ENCODE measurements around the gene OBI1. TPM values are rescaled to one million over a fixed set of nuclear protein-coding genes. Genes with fewer than 3 reads are reported as not detected.

The OBI1 gene
- total RNA-seq, 3 donors from 2014 or later: 5.2 to 8.1 (median 5.9) TPM

GRCh38 chr13:78630511-78630910, 28.4 kb downstream of the OBI1 start:
- no peak for TF ChIP-seq CTCF (IDR thresholded peaks at IDR 0.05)
- DNase-seq (no peak), ATAC-seq (no peak)
- H3K4me3 ChIP-seq: no peak overlapping the region
- H3K4me1 ChIP-seq (ENCODE audit: low read depth): peaks cover 3% of the 10 kb centered on the region
- no peaks in the 10 kb centered on the region for H3K36me3 ChIP-seq (ENCODE audit: low read depth)
- no peaks in the 10 kb centered on the region for H3K9me3 ChIP-seq
- intact Hi-C loops (cut with DNase I, micrococcal nuclease): no loop called here

DNA sequence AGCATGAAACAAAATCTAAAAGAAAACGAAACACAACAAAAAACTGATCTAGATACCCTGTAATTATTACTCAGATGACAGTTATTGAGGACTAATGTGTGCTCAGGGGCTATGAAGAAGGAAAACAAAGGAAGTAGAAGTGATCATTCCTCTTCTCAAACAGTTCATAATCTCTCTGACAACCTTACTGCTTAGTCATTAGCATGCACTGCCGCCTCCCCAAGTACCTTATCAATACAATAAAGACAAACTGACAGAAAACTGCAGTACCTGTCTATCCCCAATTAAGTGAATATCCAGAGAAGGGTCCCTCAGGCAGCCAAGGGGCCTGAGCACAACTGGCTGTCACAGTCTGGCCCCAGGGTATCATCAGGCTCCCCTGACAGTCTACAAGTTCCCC, 33.6 kb downstream of the OBI1 start:
- no peak overlapping the region for H3K4me3 ChIP-seq
- no peak for TF ChIP-seq CTCF (IDR thresholded peaks at IDR 0.05)
- ATAC-seq (no peak), DNase-seq (no peak)
- no peaks in the 10 kb centered on the region for H3K9me3 ChIP-seq
- intact Hi-C loops (cut with DNase I, micrococcal nuclease): no loop called here
- H3K4me1 ChIP-seq (ENCODE audit: low read depth): no peaks in the 10 kb centered on the region
- H3K36me3 ChIP-seq (ENCODE audit: low read depth): no peaks in the 10 kb centered on the region

- Histone ChIP-seq H3K36me3 (ENCODE audit: low read depth) (no peaks in the 10 kb centered on the region), H3K4me1 (ENCODE audit: low read depth) (no peaks in the 10 kb centered on the region), H3K4me3 (no peak overlapping the region), H3K9me3 (no peaks in the 10 kb centered on the region)
- no peak for DNase-seq
- intact Hi-C loops (cut with DNase I, micrococcal nuclease): no loop called here
- no peak for ATAC-seq
- TF ChIP-seq CTCF (IDR thresholded peaks at IDR 0.05): no peak
Observed at GRCh38 chr13:78623132-78623531, 35.8 kb downstream of the OBI1 start.

- intact Hi-C loops (cut with DNase I, micrococcal nuclease): no loop called here
- no peak for ATAC-seq
- no peak for DNase-seq
- TF ChIP-seq CTCF (IDR thresholded peaks at IDR 0.05): no peak
- H3K36me3 ChIP-seq (ENCODE audit: low read depth): no peaks in the 10 kb centered on the region
- H3K9me3 ChIP-seq: no peaks in the 10 kb centered on the region
- H3K4me3 ChIP-seq: no peak overlapping the region
- no peaks in the 10 kb centered on the region for H3K4me1 ChIP-seq (ENCODE audit: low read depth)
Observed at GRCh38 chr13:78620936-78621470, 38.0 kb downstream of the OBI1 start.

DNA sequence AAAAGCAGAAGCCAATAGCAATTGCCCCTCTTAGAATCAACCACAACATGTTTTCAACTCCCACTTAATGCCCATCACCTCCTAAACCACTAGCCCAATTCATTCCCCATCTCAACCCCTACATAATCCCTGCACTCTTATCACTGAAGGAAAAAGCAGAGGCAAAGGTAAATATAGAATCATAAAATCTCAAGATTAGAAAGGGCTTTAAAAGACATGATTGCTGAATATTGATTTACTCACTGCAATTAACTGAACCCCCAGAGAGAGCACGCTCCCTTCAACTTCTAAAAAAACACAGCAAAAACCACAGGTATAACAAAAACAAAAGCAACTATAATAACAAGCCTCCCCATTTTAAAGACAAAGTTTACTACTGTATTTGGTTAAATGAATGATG, 40.5 kb downstream of the OBI1 start:
- ATAC-seq: no peak
- TF ChIP-seq CTCF (IDR thresholded peaks at IDR 0.05): no peak
- intact Hi-C loops (cut with DNase I, micrococcal nuclease): no loop called here

DNA sequence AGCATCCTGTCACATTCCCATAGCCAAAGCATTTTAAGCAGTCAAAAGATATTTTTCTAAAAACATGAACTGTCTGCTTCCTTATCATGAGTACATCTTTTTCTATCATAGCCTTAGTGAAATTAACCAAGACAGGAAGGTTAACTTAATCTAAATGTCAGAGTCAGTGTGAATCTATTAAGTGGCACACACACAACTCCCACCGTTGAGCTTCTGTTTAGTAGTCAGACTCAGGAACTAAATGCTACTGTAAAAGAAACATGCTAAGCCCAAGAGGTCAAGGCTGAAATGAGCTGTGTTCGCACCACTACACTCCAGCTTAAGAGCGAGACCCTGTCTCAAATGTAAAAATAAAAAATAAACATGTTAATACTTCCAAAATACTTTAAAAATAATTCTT, 47.9 kb downstream of the OBI1 start:
- H3K9me3 ChIP-seq: no peaks in the 10 kb centered on the region
- H3K36me3 ChIP-seq (ENCODE audit: low read depth): no peaks in the 10 kb centered on the region
- intact Hi-C loops (cut with DNase I, micrococcal nuclease): no loop called here
- no peak for TF ChIP-seq CTCF (IDR thresholded peaks at IDR 0.05)
- H3K4me1 ChIP-seq (ENCODE audit: low read depth): peaks cover 8% of the 10 kb centered on the region
- H3K4me3 ChIP-seq: no peak overlapping the region
- no peak for DNase-seq
- ATAC-seq: no peak

More for the DNA sequence above, 40.5 kb downstream of the OBI1 start:
- no peak overlapping the region for H3K4me3 ChIP-seq
- no peaks in the 10 kb centered on the region for H3K36me3 ChIP-seq (ENCODE audit: low read depth)
- H3K4me1 ChIP-seq (ENCODE audit: low read depth): no peaks in the 10 kb centered on the region
- DNase-seq: no peak
- H3K9me3 ChIP-seq: no peaks in the 10 kb centered on the region
